GM21367 (cell line): Measurements from ENCODE around the gene NTM.
"Not testable (repeated sequence)": the region's sequence is repeated elsewhere in the genome, so short reads cannot be mapped to it uniquely, and the experiment has no call there.

Experiments used
- ATAC-seq: cut with Tn5 transposase; IDR thresholded peaks from one replicate; pipeline ENCODE4 v1.9.1; 2021; ENCODE audit not compliant: unreplicated experiment

The NTM gene

GRCh38 chr11:131491503-131491902, 121.1 kb downstream of the NTM start:
- no peak for ATAC-seq

GRCh38 chr11:131495423-131495822, 125.0 kb downstream of the NTM start:
- no peak for ATAC-seq

DNA sequence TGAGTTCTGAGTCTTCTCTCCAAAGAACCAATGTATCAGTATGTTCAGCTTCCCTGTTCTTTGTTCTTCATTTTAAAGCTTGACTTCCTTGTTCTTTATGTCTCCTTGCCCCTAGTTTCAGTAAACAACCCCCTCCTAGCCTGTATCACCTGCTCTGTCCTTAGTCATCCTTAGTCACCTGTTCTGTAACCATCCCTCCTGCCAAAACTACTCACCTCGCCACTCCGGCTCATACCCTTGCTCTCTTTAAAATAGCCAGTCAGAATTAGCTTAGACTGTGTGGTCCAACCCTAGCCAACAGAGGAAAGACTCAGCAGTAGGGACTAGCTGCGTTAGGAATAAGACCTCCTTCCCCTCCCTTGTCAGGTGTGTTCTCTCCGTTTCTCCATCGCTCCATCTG, 127.3 kb downstream of the NTM start:
- not testable (repeated sequence) for ATAC-seq

DNA sequence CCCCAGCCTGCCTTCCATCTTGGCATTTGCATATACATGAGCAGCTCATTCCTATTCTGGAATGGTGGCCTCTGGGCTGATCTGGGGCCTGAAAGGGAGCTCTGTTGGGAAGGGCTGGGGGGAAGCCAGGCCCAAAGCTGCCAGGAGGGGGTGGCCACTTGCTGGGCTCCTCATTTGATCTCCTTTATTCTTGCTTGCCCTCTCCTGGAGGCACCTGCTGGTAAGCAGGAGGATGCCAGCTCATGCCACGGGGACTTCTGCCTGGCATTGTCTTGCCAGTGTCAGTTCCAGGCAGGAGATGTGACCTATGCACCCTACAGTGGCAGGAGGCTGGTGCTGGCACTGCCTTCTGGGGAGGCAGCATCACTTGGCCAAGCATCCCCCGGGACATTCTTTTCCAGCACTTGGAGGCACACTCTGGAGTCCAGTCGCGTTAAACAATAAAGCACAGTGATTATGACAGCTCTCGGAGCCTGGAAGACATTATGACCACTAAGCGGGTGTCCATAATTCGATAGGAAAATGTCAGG, 128.3 kb downstream of the NTM start:
- ATAC-seq: no peak

DNA sequence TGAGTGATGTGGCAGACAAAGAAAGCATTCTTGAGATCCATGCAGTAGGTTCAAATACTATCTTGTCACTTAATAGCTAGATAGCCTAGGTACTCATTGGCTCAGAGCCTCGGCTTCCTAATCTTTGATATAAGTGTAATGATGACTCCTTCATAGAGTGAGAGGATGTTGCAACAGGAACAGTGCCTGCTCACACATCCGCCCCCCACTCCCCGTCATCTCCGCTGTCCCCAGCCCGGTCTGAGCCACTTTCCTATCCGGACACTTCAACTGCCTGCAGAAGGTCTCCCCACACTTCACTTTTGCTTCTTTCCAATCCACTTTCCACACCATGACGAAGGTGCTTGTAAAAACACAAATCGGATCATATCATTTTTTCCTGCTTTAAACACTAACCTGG, 128.8 kb downstream of the NTM start:
- ATAC-seq: no peak

DNA sequence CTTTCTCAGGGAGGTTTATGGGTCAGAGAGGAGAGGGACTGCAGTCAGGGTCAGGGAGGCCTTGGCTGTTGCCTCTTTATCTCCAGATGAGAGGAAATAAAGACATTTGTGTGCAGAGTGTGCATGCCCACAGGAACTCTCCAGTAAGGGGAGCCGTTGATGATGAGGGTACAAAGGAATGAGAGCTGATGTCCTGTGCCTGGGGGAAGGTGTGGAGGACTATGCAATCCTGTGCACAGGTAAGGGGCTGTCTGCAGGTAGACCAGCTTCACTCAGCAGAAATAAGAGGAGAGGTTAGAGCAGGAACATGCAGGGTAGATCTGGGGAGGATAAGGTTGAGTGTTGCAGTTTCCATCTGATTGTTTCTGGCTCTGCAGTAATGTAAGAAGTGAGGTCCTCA, 132.6 kb downstream of the NTM start:
- no peak for ATAC-seq

GRCh38 chr11:131504199-131504949, 134.0 kb downstream of the NTM start:
- no peak for ATAC-seq

DNA sequence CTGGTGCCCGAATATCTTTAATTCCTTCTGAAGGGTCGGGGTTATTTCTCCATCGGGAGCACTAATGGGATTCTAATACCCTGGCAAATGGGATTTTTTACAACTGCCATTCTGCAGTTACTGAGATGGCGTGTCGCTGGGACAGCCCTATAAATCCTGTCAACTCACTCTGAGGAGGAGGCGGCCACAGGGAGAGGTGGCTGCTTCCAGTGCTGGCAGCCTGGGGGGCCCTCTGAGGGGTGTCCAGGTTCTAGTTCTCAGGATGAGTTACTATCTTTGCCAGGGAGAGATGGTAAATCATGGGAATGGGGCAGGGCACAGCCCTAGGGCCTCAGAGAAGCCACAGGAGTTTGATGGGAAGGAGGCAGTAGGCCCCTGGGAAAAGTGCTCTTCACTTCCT, 135.9 kb downstream of the NTM start:
- ATAC-seq: no peak

DNA sequence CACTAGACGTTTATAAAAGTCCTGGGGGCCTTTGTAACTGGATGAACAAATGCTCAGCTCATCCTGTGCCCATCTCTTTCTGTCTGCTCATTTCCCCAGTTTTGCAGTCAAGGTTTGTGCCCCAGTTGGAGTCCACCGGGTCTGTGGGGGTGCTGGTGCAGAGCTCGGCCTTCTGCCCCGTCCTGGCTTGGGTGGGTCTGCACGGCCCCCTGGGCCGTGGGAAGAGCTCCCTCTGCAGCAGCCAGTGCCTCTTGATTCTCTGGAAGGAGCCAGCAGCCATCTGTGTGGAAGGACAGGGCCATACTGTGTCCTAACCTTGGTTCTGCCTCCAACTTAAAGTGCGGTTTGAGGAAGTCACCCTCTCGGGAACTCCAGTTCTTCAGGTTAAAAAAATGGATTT, 140.2 kb downstream of the NTM start:
- no peak for ATAC-seq

DNA sequence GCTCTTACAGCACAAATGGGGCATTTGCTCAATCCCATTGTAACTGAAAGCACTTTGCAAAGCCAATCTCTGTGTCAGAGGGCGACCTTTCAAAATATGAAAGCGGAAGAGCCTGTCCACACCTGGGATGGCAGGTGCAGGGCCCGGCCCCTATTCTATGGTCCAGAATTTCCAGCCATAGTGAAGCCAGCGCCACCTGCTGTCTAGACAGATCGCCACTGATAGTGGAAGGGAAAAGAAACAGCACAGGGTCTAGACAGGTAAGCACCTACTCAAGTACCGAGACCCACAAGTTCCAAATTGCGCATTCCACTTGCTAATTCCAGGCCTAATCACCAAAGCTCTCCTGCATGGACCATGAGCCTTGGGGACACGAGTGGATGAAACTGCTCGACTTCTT, 141.4 kb downstream of the NTM start:
- peak; percentile 68 for ATAC-seq

GRCh38 chr11:131512228-131512627, 141.8 kb downstream of the NTM start:
- ATAC-seq: no peak

- ATAC-seq: no peak
Observed at GRCh38 chr11:131514062-131514461, 143.6 kb downstream of the NTM start.

DNA sequence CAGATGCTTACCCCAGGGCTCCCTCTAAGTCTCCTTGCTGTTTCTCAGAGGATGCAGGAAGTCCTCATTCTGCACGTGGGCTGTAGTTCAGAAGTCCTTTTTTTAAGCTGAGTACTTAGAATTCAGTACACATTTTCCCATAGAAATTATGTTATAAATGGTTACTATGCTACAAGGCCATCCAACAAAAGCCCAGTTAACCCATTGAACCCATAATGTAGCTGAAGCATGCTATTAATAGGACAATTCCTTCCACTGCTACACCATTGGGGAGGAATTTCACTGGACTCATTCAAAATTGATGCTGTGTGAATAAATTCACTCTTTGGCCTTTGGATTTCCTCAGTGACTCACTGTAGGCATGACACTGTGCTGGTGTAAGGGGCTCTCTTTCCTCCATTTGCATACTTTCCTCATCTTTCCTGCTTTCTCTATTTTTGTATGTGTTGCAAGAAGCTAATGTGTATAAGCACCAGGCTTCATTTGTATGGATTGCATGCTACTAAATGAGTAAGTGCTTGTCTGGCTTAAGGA, 148.0 kb downstream of the NTM start:
- ATAC-seq: no peak

DNA sequence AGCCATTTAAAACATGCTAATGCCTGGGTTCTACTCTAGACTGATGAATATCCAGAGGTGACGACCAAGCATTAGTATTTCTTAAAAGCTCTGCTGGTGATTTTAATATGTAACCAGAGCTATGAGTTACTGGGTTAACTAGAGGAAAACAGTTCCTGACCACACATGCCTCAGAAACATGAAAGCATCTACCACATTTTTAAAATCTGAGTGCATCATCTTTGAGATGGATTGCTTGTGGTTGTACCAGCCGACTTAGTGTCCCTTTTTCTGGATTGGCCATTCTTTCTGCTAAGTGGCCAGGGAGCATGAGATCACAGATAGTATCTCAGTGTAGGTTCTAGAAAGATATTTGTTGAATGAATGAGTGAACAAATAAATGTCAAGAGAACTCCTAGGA, 152.4 kb downstream of the NTM start:
- no peak for ATAC-seq

GRCh38 chr11:131530407-131530806, 160.0 kb downstream of the NTM start:
- ATAC-seq: no peak

GRCh38 chr11:131533149-131533548, 162.7 kb downstream of the NTM start:
- ATAC-seq: no peak

GRCh38 chr11:131533998-131534397, 163.6 kb downstream of the NTM start:
- no peak for ATAC-seq

GRCh38 chr11:131534611-131535010, 164.2 kb downstream of the NTM start:
- ATAC-seq: no peak

DNA sequence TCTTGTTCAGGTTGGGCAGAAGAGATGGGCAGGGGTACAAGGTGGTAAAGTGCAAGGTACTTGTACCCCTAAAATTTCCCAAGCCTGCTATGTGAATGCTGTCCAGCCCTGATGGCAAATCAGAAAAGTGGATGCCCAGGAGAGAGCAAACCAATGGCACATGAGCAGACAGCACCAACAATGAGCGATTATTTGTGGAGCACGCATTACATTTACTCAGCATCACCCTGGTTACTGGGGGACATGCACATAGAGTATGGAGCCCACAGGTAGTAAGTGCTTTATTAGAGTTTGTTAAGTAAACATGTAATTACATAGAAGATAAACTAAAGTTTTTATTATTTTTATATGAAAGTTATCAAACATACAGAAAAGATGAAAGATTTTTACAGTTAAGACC, 165.7 kb downstream of the NTM start:
- ATAC-seq: no peak

DNA sequence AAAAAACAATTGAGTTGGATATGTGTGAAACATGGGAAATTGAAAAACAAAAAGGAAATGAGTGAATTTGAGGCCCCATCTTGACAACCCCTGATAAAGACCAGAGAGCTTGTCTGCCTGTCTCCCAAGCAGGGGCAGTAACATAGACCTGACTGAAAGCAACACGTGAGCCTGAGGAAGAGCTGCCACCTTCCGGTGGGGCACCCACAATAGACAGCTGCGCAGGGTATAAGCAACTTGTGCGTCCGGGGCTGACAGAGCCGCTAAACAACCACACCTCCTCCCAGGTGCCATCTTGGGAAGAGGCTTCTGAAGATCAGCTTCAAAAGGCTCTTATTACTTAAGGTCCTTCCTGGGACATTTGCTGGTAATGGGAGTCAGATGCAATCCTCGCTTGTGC, 166.8 kb downstream of the NTM start:
- no peak for ATAC-seq

GRCh38 chr11:131537748-131538147, 167.3 kb downstream of the NTM start:
- ATAC-seq: no peak

GRCh38 chr11:131538322-131538721, 167.9 kb downstream of the NTM start:
- ATAC-seq: no peak

GRCh38 chr11:131540676-131541075, 170.3 kb downstream of the NTM start:
- no peak for ATAC-seq
